Lung (tissue), 12 donors: ENCODE measurements around the gene TTC3. TPM values are rescaled to one million over a fixed set of nuclear protein-coding genes. Genes with fewer than 3 reads are reported as not detected.

Experiments
- ATAC-seq: fragments of 200-7000 bp; cut with Tn5 transposase; one replicate; pipeline ENCODE4 v1.9.1; 2020; ENCODE audit warnings: moderate number of reproducible peaks; ENCODE audit not compliant: insufficient read depth, low FRiP score
- DNase-seq, 3 donors: peaks; one replicate each; pipeline ENCODE4 v3.0.0-alpha.2; 2013 to 2017
- H3K27ac ChIP-seq, 2 donors: one replicate each; pipeline ENCODE4 v1.5.1; 2013; ENCODE audit warnings: mild to moderate bottlenecking in 2 of 2, moderate library complexity in 2 of 2, control low read depth in 1 of 2, inconsistent platforms in 1 of 2, low read depth in 1 of 2, low read length in 1 of 2
- H3K27me3 ChIP-seq, 3 donors: one replicate each; pipeline ENCODE4 v1.5.1; 2013; ENCODE audit warnings: low read length in 2 of 3; ENCODE audit not compliant: control insufficient read depth in 3 of 3, insufficient read depth in 3 of 3
- H3K36me3 ChIP-seq, 4 donors: one replicate each; pipeline ENCODE4 v1.5.1; 2013; ENCODE audit warnings: low read length in 4 of 4, mild to moderate bottlenecking in 1 of 4, moderate library complexity in 1 of 4; ENCODE audit not compliant: control insufficient read depth in 4 of 4, insufficient read depth in 4 of 4
- H3K4me1 ChIP-seq, 5 donors: one replicate each; pipeline ENCODE4 v1.5.1; 2013; ENCODE audit warnings: low read length in 5 of 5, mild to moderate bottlenecking in 2 of 5, moderate library complexity in 1 of 5; ENCODE audit not compliant: control insufficient read depth in 5 of 5, insufficient read depth in 5 of 5
- H3K4me3 ChIP-seq: one replicate; pipeline ENCODE4 v1.5.1; 2013; ENCODE audit warnings: mild to moderate bottlenecking, control low read depth, moderate library complexity
- H3K9ac ChIP-seq, 2 donors: one replicate each; pipeline ENCODE4 v1.5.1; 2013; ENCODE audit warnings: low read length in 2 of 2, control low read depth in 1 of 2; ENCODE audit not compliant: insufficient read depth in 1 of 2
- H3K9me3 ChIP-seq, 4 donors: one replicate each; pipeline ENCODE4 v1.5.1; 2013; ENCODE audit warnings: low read length in 3 of 4, mild to moderate bottlenecking in 1 of 4, moderate library complexity in 1 of 4; ENCODE audit not compliant: control insufficient read depth in 4 of 4, insufficient read depth in 3 of 4
- WGBS, 2 donors: extraction: QIAGEN DNeasy Blood & Tissue Kit; methylation state at CpG; one replicate each; pipeline ENCODE4 v1.1.7; 2013; 5-methylcytosine and 5-hydroxymethylcytosine counted together
- polyA plus RNA-seq, 2 donors: library from polyadenylated mRNA; stranded (reverse); fragments of 200-250 nt; gene quantifications; one replicate each; pipeline ENCODE4 v1.2.1, GENCODE V29; 2013
- total RNA-seq, 2 donors: library from RNA; depleted of rRNA in 1 of 2; stranded (reverse); fragments of >200 nt in 1 of 2; gene quantifications; one replicate each; pipeline ENCODE4 v1.2.1, GENCODE V29; 2014 to 2021
- TF ChIP-seq, protein P1 (sequence below): IDR thresholded peaks from 2 replicates; pipeline ENCODE4 v1.5.1; 2012; ENCODE audit warnings: mild to moderate bottlenecking; ENCODE audit errors: control extremely low read depth, extremely low read depth
- donor health status: control.
- donor health status: control.
- donor health status: Bipolar disorder and iron deficiency.
- donor health status: healthy.
- donor health status: DM: yes; HTN: yes; CAD: no.

The TTC3 gene
- total and polyA plus RNA-seq, 4 donors, result 19.0 to 310 (median 50.9) TPM

DNA sequence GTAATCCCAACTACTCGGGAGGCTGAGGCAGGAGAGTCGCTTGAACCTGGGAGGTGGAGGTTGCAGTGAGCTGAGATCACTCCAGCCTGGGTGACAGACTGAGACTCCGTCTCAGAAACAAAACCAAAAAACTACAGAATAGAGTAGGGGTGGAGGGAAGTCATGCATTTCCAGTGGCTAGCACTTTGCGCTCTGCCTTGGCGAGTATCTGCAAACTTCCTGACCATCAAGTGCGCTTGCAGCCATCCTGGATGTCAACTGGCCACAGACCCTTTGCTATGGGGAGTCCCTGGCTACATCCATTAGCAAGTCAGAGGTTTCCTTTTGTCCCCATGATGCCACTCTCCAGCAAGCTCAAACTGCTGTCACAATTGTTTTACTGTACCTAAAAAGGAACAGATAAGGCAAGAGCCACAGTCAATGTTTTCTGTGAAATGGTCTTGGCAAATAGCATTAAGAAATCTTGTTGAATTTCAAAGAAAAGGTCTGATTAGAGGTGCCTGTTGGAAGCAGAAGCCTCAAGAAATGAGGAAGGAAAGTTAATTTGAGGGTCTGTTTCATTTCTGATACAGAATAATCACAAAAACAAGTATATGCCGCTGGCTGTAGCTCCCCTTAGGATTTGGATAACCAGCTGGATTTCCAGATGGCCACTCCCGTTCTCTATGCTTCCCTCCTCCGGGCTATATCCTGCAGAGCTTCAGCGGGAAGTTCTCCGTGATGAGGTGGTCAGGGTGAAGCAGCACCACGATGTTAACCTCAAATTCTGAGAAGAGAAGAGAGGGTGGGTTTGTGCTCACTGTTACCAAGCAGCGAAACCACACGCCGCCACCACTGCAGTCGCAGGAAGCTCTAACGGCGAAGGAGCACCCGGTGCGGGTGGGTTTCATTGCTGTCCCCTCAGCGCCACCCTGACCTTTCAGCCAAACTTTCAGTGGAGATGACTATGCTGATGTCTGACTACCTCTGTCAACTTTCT is 152.1 kb downstream of the TTC3 start:
- ATAC-seq, result no peak
- no peak overlapping the region for H3K4me3 ChIP-seq
- WGBS, 2 donors, result 48 to 73% methylated on average over 21 of the region's 21 CpGs
- H3K27me3 ChIP-seq, result no peaks in the 10 kb centered on the region
- peaks cover 24 to 45% (median 31%) of the 10 kb centered on the region in 4 donors for H3K36me3 ChIP-seq
- H3K4me1 ChIP-seq, result peaks cover 0 to 2% (median under 1%) of the 10 kb centered on the region in 5 donors
- no peak overlapping the region for H3K27ac ChIP-seq
- TF ChIP-seq, protein P1, sequence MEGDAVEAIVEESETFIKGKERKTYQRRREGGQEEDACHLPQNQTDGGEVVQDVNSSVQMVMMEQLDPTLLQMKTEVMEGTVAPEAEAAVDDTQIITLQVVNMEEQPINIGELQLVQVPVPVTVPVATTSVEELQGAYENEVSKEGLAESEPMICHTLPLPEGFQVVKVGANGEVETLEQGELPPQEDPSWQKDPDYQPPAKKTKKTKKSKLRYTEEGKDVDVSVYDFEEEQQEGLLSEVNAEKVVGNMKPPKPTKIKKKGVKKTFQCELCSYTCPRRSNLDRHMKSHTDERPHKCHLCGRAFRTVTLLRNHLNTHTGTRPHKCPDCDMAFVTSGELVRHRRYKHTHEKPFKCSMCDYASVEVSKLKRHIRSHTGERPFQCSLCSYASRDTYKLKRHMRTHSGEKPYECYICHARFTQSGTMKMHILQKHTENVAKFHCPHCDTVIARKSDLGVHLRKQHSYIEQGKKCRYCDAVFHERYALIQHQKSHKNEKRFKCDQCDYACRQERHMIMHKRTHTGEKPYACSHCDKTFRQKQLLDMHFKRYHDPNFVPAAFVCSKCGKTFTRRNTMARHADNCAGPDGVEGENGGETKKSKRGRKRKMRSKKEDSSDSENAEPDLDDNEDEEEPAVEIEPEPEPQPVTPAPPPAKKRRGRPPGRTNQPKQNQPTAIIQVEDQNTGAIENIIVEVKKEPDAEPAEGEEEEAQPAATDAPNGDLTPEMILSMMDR, result no peak
- DNase-seq, result no peak
- H3K9ac ChIP-seq, result no peak overlapping the region
- peaks cover 0 to 5% (median 0%) of the 10 kb centered on the region in 4 donors for H3K9me3 ChIP-seq

DNA sequence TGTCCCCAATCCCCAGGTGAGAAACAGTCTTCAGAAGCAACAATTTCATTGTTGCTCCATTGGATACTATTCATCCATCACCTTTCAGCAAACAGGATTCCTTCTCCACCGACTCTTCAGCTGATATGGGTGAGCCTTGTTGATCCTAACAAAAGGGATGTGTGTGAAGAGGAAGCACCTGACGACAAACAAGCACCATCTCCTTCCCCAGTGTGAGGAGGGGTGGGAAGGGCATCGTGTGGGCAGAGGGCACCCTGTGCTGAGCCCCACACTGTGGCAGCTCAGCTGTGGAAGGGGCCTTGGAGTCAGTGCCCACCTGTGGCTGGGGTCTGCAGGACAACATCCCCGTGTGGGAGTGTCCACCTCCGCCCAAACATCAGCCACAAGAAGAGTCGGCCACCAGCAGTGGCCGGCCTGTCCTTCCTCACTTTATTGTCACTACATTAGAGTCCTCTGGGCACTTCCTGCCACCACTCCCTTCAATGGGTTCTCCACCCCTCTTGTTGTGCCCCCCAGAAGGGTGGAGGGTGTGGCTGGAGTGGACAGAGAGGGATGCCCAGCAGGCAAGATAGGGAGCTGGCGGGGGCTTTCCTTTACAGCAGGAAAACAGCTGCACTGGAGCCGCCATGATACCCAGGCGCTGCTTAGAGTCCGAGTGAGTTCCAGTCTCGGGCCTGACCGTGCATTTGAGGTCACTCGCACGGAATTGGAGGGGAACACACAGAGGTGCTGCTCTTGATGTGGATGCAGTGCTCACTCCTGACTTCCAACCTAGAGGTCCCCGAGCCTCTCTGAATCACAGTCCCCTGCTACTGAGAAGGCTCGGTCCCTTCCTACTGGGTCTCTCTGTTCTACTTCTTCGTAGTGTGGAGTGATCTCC is 153.2 kb downstream of the TTC3 start:
- Histone ChIP-seq H3K27ac (no peak overlapping the region), H3K9ac (no peak overlapping the region), H3K27me3 (no peaks in the 10 kb centered on the region), H3K4me1 (peaks cover 0 to 1% (median 0%) of the 10 kb centered on the region in 5 donors), H3K9me3 (peaks cover 0 to 5% (median 0%) of the 10 kb centered on the region in 4 donors), H3K4me3 (no peak overlapping the region), H3K36me3 (peaks cover 28 to 45% (median 36%) of the 10 kb centered on the region in 4 donors)
- ATAC-seq, result no peak
- DNase-seq, result no peak
- TF ChIP-seq, protein P1, result no peak
- WGBS, 2 donors, result 82 to 88% methylated on average over 18 of the region's 18 CpGs

DNA sequence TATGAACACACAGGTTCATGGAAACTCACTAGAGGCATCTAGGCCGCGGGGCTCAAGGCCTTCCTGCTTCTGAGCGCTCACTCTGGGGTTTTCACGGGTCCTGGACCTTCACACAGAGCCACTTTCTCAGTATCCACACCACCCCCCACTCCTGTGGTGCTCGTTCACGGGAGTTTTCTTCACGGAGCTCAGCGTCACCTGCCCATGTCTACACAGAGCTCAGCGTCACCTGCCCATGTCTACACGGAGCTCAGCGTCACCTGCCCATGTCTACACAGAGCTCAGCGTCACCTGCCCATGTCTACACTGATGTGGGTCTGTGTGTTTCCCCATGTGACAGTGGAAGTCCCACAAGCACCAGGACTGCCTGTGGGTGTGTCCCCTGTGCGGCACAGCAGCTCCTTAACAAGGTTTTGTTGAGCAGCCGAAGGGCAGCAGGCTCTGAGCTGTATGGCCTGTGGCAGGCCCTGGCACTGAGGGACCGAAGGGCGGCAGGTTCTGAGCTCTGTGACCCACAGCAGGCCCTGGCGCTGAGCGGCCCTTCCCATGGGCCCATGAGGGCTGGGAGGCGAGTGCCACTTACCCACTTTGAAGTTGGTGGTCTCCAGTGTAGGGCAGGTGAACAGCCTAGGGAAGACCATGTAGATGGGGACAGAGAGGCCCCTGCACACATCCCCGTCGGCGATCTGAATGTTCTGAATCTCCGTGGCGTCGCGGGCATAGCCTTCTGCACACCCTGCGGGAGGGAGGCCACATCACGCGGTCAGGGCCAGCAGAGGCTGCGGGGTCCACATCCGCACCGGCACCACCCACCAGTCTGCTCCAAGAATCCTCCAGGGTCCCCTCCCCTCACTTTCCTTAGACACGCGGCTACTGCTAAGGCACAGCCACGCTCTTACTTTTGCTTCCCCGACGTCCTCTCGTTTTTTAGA is 154.3 kb downstream of the TTC3 start:
- Histone ChIP-seq H3K4me1 (peaks cover 0 to 1% (median 0%) of the 10 kb centered on the region in 5 donors), H3K9ac (no peak overlapping the region), H3K27ac (no peak overlapping the region), H3K4me3 (no peak overlapping the region), H3K36me3 (peaks cover 30 to 50% (median 42%) of the 10 kb centered on the region in 4 donors), H3K27me3 (no peaks in the 10 kb centered on the region), H3K9me3 (peaks cover 0 to 5% (median 0%) of the 10 kb centered on the region in 4 donors)
- TF ChIP-seq, protein P1, result no peak
- ATAC-seq, result no peak
- no peak for DNase-seq
- 95 to 96% methylated on average over 37 to 38 of the region's 38 CpGs for WGBS, 2 donors
